Left lung (tissue), 10 donors: Measurements from ENCODE around the gene ELL3. TPM values are rescaled to one million over a fixed set of nuclear protein-coding genes. Genes with fewer than 3 reads are reported as not detected.
"Not testable (repeated sequence)": the region's sequence is repeated elsewhere in the genome, so short reads cannot be mapped to it uniquely, and the experiment has no call there.

Experiments used
- ATAC-seq: fragments of 200-7000 bp; cut with Tn5 transposase; one replicate; pipeline ENCODE4 v1.9.1; 2020; ENCODE audit warnings: moderate library complexity
- DNase-seq, 4 donors: peaks; one replicate each; pipeline ENCODE4 v3.0.0-alpha.2; 2013 to 2020
- H3K27ac ChIP-seq, 2 donors: fragments of 200-600 bp; sonication (generic) in 1 of 2; one replicate each; pipeline versions ENCODE4 v1.5.0 to v1.8.0; 2020 to 2021
- H3K27me3 ChIP-seq, 2 donors: fragments of 200-600 bp; sonication (generic) in 1 of 2; one replicate each; pipeline versions ENCODE4 v1.5.0 to v1.8.0; 2020 to 2021
- H3K36me3 ChIP-seq, 2 donors: fragments of 200-600 bp; sonication (generic) in 1 of 2; one replicate each; pipeline versions ENCODE4 v1.5.0 to v1.8.0; 2020 to 2021
- H3K4me1 ChIP-seq, 2 donors: fragments of 200-600 bp; one replicate each; pipeline ENCODE4 v1.8.0; 2021
- H3K4me3 ChIP-seq, 2 donors: fragments of 200-600 bp; sonication (generic) in 1 of 2; one replicate each; pipeline versions ENCODE4 v1.5.0 to v1.8.0; 2020 to 2021; ENCODE audit warnings: mild to moderate bottlenecking in 1 of 2
- H3K9me3 ChIP-seq, 2 donors: fragments of 200-600 bp; sonication (generic) in 1 of 2; one replicate each; pipeline versions ENCODE4 v1.5.0 to v1.8.0; 2020 to 2021
- CTCF ChIP-seq, 2 donors: fragments of 200-600 bp; sonication (generic) in 1 of 2; IDR thresholded peaks; one replicate each; pipeline versions ENCODE4 v1.5.0 to v1.8.0; 2021; ENCODE audit warnings: antibody characterized with exemption in 2 of 2
- intact Hi-C, 2 donors: fragments of 100-400 bp; cut with DNase I; formaldehyde crosslinking; loops; one replicate each; pipeline versions ENCODE4 v1.11.2 to v1.14.2; 2022
- polyA plus RNA-seq, 6 donors: library from polyadenylated mRNA; unstranded; fragments of 120-200 nt; gene quantifications; one replicate each; pipeline ENCODE4 v1.2.1, GENCODE V29; 2013; ENCODE audit not compliant: insufficient read length in 6 of 6
- total RNA-seq, 2 donors: library from RNA; stranded (reverse); fragmentation: NEBNext Ultra II Directional; extraction: Animal tissue kit (Norgen Biotek cat#: 25700); gene quantifications; one replicate each; pipeline ENCODE4 v1.2.1, GENCODE V29; 2021
- donor health status: DM: no; HTN: yes; CAD: no.
- donor health status: DM: no; HTN: no; CAD: no.

Gene ELL3
- total and polyA plus RNA-seq, 8 donors: 4.4 to 14.5 (median 6.1) TPM

DNA sequence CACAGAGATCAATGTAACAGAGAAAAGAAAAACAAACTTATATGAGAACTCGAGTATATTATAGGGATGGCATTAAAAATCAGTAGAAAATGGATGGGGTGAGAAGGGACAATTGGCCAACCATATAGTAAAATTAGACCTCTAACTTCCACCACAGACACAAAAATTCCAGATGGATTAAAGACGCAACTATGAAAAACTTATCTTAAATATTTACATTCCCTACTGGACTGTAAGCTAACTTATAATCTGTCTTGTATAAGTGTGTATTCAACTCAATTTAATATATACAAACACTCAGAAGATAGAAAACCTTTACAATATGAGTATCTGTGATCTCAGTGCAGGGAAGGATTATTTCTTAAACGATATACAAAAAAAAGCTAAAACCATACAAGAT lies 44.7 kb upstream of the ELL3 start:
- intact Hi-C loops: no loop called here
- no peak for TF ChIP-seq CTCF (IDR thresholded peaks at IDR 0.05)
- no peak for DNase-seq
- H3K4me3 ChIP-seq: no peak overlapping the region
- no peaks in the 10 kb centered on the region for H3K27me3 ChIP-seq
- ATAC-seq: no peak
- no peaks in the 10 kb centered on the region for H3K9me3 ChIP-seq
- peaks cover 13 to 47% of the 10 kb centered on the region in 2 donors for H3K4me1 ChIP-seq
- no peak overlapping the region for H3K27ac ChIP-seq
- H3K36me3 ChIP-seq: peaks cover 0 to 8% of the 10 kb centered on the region in 2 donors

- intact Hi-C loops, ATAC-seq, DNase-seq, H3K4me3 ChIP-seq, H3K9me3 ChIP-seq, H3K27ac ChIP-seq, H3K4me1 ChIP-seq, H3K27me3 ChIP-seq: not testable (repeated sequence)
- peaks cover 0 to 73% of the 10 kb centered on the region in 2 donors for H3K36me3 ChIP-seq
Measured at GRCh38 chr15:43815064-43815463, 38.3 kb upstream of the ELL3 start.

DNA sequence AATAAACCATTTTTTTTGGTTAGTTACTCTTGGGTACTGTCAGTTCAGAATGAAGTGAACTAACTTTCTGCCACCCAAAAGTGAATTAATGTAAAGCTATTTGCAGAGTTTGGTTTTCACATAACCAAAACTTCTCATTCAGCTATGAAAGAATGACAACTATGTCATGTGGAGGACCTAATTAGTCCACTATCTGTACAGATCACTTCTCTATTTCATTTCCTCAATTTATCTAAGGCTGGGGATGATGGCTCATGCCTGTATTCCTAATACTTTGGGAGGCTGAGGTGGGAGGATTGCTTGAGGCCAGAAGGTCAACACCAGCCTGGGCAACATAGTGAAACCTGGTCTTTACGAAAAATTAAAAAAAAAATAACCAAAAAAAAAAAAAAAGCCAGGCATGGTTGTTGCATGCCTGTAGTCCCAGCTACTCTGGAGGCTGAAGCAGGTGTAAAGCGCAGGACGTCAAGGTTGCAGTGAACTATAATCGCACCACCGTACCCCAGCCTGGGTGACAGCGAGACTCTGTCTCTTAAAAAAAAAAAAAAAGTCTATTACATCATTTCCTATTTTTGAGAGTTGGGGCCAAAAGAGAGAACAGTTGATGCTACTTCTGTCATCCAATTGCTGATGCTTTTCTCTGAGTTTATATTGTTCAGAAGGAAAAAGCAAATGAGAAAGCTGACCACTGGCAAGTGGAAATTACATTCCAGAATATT lies 32.4 kb upstream of the ELL3 start:
- ATAC-seq: peak; percentile 49
- peaks cover 0 to 100% of the 10 kb centered on the region in 2 donors for H3K36me3 ChIP-seq
- peak in 1 of 4 donors; percentile 11 for DNase-seq
- intact Hi-C loops: no loop called here
- no peak for TF ChIP-seq CTCF (IDR thresholded peaks at IDR 0.05)
- no peaks in the 10 kb centered on the region for H3K9me3 ChIP-seq
- peaks cover 0 to 11% of the 10 kb centered on the region in 2 donors for H3K4me1 ChIP-seq
- H3K27ac ChIP-seq: peak overlapping the region in 1 of 2 donors; percentile 48
- H3K4me3 ChIP-seq: no peak overlapping the region
- H3K27me3 ChIP-seq: no peaks in the 10 kb centered on the region

- DNase-seq (no peak), ATAC-seq (no peak)
- H3K36me3 ChIP-seq: peaks cover 0 to 100% of the 10 kb centered on the region in 2 donors
- H3K27ac ChIP-seq: peak overlapping the region in 1 of 2 donors; percentile 48
- intact Hi-C loops: no loop called here
- no peak overlapping the region for H3K4me3 ChIP-seq
- H3K4me1 ChIP-seq: peaks cover 0 to 11% of the 10 kb centered on the region in 2 donors
- no peaks in the 10 kb centered on the region for H3K27me3 ChIP-seq
- TF ChIP-seq CTCF (IDR thresholded peaks at IDR 0.05): no peak
- no peaks in the 10 kb centered on the region for H3K9me3 ChIP-seq
Measured at GRCh38 chr15:43808435-43808950, 31.7 kb upstream of the ELL3 start.

GRCh38 chr15:43802676-43803075 lies 25.9 kb upstream of the ELL3 start:
- H3K4me1 ChIP-seq: peaks cover 12 to 36% of the 10 kb centered on the region in 2 donors
- H3K27me3 ChIP-seq, H3K9me3 ChIP-seq, DNase-seq, ATAC-seq, H3K4me3 ChIP-seq, intact Hi-C loops, H3K27ac ChIP-seq: not testable (repeated sequence)
- H3K36me3 ChIP-seq: peaks cover 0 to 75% of the 10 kb centered on the region in 2 donors

GRCh38 chr15:43800286-43801141 lies 23.7 kb upstream of the ELL3 start, which contains the start of gene HYPK:
Gene HYPK (plus strand): TSS chr15:43800599. CDS start chr15:43800623, 24 bp downstream.
- Histone ChIP-seq H3K27ac (peak within 1 kb of the TSS; percentile 81 to 97), H3K27me3 (no peaks in the 10 kb centered on the region), H3K4me3 (peak within 1 kb of the TSS; percentile 86), H3K9me3 (no peaks in the 10 kb centered on the region), H3K4me1 (peaks cover 12 to 46% of the 10 kb centered on the region in 2 donors), H3K36me3 (peaks cover 0 to 69% of the 10 kb centered on the region in 2 donors)
- no peak for TF ChIP-seq CTCF (IDR thresholded peaks at IDR 0.05)
- intact Hi-C loops: no loop called here
- DNase-seq (peak; percentile 89 to 97 (median 95)), ATAC-seq (peak; percentile 94)
